Bronchial epithelial cell (primary cell): ENCODE data around the gene MEN1. TPM values are rescaled to one million over a fixed set of nuclear protein-coding genes. Genes with fewer than 3 reads are reported as not detected.

Source experiments
- DNase-seq: peaks from one replicate; pipeline ENCODE4 v3.0.0-alpha.2; 2010; ENCODE audit warnings: low read depth
- FAIRE-seq: peaks from 2 replicates; lab custom pipeline; 2011; peaks lifted over from hg19 to GRCh38; lab: Jason Lieb, UNC
- H3K27me3 ChIP-seq: 2 replicates; pipeline ENCODE4 v1.5.1; 2011; ENCODE audit warnings: low read length; ENCODE audit not compliant: control insufficient read depth, insufficient read depth
- H3K36me3 ChIP-seq: 2 replicates; pipeline ENCODE4 v1.5.1; 2011; ENCODE audit warnings: low read length; ENCODE audit not compliant: control insufficient read depth, insufficient read depth
- H3K4me3 ChIP-seq: 2 replicates; pipeline ENCODE4 v1.5.1; 2011; ENCODE audit warnings: mild to moderate bottlenecking, low read depth, low read length, control low read depth
- CTCF ChIP-seq: IDR thresholded peaks from 2 replicates; pipeline ENCODE4 v1.5.1; 2011; ENCODE audit warnings: mild to moderate bottlenecking, moderate library complexity, low read length, control low read depth, inconsistent platforms; ENCODE audit not compliant: insufficient read depth, severe bottlenecking
- total RNA-seq: library from RNA; depleted of rRNA; stranded (reverse); fragments of >200 nt; gene quantifications from 2 replicates; pipeline ENCODE4 v1.2.1, GENCODE V29; 2014

The MEN1 gene
- total RNA-seq, 1 donor from 2014 or later = 5.5 TPM

DNA sequence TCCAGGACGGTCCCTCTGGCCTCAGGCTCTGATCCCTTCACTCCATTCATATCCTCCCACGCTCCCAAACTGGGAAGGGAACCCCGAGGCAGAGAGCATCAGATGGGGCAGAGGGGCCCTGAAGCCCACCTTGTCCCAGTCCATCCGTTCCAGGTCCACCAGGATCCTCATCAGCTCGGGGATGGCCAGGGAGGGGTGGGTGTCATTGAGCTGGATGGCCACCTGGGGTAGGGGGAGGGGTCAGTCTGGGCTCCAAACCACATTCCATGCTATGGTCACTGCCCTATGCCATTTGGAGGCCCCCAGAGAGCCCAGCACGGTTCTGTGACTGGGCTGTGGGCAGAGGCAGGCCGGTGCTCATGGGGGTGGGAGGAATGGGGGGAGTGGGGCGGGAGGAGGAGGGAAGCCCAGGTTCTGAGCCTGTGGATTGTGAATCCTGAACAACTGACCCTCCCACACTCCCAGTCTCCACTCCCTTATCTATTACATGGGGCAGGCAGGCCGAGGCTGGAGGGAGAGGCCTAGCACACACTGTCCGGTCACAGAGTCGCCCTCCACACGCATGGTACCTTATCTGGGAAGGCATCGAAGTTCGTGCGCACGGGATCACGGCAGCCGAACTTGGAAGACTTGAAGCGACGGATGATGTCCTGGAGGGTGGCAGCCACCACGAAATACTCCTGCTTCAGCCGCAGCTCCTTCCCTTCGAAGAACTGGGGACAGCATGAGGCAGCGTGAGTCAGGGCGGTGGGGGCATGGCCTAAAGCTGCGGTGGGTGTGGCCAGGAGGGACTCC lies 56.0 kb downstream of the MEN1 start:
- no peak for DNase-seq
- peaks cover 2% of the 10 kb centered on the region for H3K27me3 ChIP-seq

More for the DNA sequence above, 56.0 kb downstream of the MEN1 start:
- TF ChIP-seq CTCF = no peak
- FAIRE-seq = no peak
- Histone ChIP-seq H3K36me3 (no peaks in the 10 kb centered on the region), H3K4me3 (no peak overlapping the region)

Other genes with a start within 250 kb of the MEN1 start
- not detected in 2 replicates for gene SLC22A12, start 219.3 kb downstream of the MEN1 start, total RNA-seq
- under 0.01 TPM in 1 of 2 replicates, not detected in the other for gene NRXN2, start 87.4 kb downstream of the MEN1 start, total RNA-seq
- not detected in 2 replicates for gene RASGRP2, start 66.4 kb downstream of the MEN1 start, total RNA-seq
- gene PYGM, start 50.6 kb downstream of the MEN1 start, total RNA-seq = 0.26 and 0.51 TPM in 2 replicates
- gene SF1, start 32.0 kb downstream of the MEN1 start, total RNA-seq = 44.5 and 59.3 TPM in 2 replicates
- gene MAP4K2, start 7.3 kb downstream of the MEN1 start, total RNA-seq = 6.8 and 7.0 TPM in 2 replicates
- gene CDC42BPG, start 34.1 kb upstream of the MEN1 start, total RNA-seq = 16.6 and 23.0 TPM in 2 replicates
- gene EHD1, start 68.1 kb upstream of the MEN1 start, total RNA-seq = 32.9 and 40.7 TPM in 2 replicates
- 6.1 and 7.8 TPM in 2 replicates for gene ATG2A, start 106.7 kb upstream of the MEN1 start, total RNA-seq
- gene PPP2R5B, start 114.1 kb upstream of the MEN1 start, total RNA-seq = 8.2 and 14.3 TPM in 2 replicates
- gene GPHA2, start 125.3 kb upstream of the MEN1 start, total RNA-seq = not detected in 2 replicates
- not detected in 2 replicates for gene MAJIN, start 161.6 kb upstream of the MEN1 start, total RNA-seq
- gene BATF2, start 186.4 kb upstream of the MEN1 start, total RNA-seq = under 0.01 and 0.26 TPM in 2 replicates
- gene ARL2, start 203.6 kb upstream of the MEN1 start, total RNA-seq = 71.0 and 76.1 TPM in 2 replicates
- gene SNX15, start 216.9 kb upstream of the MEN1 start, total RNA-seq = 15.5 and 18.1 TPM in 2 replicates
- 10.4 and 15.5 TPM in 2 replicates for gene SAC3D1, start 230.7 kb upstream of the MEN1 start, total RNA-seq
- gene NAALADL1, start 248.0 kb upstream of the MEN1 start, total RNA-seq = 16.6 and 22.7 TPM in 2 replicates